Retinal pigment epithelial cell (primary cell): ENCODE results near the gene ISG20.

Source experiments
- DNase-seq: peaks from one replicate; pipeline ENCODE4 v3.0.0-alpha.2; 2010; ENCODE audit warnings: low read depth
- H3K4me3 ChIP-seq: 2 replicates; pipeline ENCODE4 v1.5.1; 2011; ENCODE audit warnings: mild to moderate bottlenecking, low read length, control low read depth, moderate library complexity
- TF ChIP-seq, protein P1 (sequence below): conservative IDR thresholded peaks from 2 replicates; pipeline ENCODE4 v1.5.1; 2011; ENCODE audit warnings: low read depth, low read length, control low read depth, inconsistent platforms

ISG20 gene

DNA sequence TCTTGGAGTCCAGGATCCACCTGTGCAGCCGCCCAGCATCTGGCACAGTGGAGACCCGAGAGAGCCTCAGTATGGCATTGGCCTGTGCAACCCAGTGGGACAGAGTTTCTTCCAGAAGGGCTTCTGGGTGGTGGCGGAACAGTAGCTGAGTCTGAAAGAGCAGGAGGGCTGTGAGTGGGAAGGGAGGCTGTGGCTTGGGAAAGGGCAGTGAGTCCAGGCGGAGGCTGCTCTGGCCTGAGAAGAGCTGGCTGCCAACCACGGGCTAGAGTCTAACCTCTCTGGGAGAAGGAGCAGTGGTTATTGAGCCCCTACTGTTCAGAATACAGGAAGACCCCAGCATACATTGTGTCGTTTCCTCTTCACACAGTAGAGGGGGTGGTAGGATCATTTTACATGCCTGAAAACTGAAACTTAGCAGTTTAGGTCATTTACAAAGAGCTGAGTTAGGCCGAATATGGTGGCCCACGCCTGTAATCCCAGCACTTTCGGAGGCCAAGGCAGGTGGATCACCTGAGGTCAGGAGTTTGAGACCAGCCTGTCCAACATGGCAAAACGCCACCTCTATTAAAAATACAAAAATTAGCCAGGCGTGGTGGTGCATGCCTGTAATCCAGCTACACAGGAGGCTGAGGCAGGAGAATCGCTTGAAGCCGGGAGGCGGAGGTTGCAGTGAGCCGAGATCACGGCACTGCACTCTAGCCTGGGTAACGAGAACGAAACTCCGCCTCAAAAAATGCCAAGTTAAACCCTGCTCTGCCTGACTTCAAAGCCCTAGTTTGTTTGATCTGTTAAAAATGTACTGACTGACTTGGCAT is 14.5 kb upstream of the ISG20 start:
- DNase-seq = no peak
- no peak overlapping the region for H3K4me3 ChIP-seq
- TF ChIP-seq, protein P1, sequence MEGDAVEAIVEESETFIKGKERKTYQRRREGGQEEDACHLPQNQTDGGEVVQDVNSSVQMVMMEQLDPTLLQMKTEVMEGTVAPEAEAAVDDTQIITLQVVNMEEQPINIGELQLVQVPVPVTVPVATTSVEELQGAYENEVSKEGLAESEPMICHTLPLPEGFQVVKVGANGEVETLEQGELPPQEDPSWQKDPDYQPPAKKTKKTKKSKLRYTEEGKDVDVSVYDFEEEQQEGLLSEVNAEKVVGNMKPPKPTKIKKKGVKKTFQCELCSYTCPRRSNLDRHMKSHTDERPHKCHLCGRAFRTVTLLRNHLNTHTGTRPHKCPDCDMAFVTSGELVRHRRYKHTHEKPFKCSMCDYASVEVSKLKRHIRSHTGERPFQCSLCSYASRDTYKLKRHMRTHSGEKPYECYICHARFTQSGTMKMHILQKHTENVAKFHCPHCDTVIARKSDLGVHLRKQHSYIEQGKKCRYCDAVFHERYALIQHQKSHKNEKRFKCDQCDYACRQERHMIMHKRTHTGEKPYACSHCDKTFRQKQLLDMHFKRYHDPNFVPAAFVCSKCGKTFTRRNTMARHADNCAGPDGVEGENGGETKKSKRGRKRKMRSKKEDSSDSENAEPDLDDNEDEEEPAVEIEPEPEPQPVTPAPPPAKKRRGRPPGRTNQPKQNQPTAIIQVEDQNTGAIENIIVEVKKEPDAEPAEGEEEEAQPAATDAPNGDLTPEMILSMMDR = peak; percentile 58

DNA sequence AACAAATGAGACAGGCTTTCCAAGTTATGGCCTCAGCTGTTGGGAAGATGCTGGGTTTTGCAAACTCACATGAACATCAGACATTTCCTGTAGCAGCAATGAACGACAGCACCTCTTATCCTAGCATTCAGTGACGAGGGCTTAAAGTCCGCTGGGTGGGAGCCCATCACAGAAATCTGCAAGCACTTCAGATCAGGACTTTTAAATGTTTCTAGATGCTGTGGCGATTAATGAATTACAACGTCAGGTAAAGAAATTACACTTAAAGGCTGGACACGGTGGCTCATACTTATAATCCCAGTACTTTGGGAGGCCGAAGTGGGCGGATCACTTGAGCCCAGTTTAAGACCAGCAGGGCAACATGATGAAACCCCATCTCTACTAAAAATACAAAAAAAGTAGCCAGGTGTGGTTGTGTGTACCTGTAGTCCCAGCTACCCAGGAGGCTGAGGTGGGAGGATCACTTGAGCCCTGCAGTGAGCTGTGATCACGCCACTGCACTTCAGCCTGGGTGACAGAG is 13.8 kb upstream of the ISG20 start:
- DNase-seq = no peak
- TF ChIP-seq, protein P1 = no peak
- H3K4me3 ChIP-seq = no peak overlapping the region

DNA sequence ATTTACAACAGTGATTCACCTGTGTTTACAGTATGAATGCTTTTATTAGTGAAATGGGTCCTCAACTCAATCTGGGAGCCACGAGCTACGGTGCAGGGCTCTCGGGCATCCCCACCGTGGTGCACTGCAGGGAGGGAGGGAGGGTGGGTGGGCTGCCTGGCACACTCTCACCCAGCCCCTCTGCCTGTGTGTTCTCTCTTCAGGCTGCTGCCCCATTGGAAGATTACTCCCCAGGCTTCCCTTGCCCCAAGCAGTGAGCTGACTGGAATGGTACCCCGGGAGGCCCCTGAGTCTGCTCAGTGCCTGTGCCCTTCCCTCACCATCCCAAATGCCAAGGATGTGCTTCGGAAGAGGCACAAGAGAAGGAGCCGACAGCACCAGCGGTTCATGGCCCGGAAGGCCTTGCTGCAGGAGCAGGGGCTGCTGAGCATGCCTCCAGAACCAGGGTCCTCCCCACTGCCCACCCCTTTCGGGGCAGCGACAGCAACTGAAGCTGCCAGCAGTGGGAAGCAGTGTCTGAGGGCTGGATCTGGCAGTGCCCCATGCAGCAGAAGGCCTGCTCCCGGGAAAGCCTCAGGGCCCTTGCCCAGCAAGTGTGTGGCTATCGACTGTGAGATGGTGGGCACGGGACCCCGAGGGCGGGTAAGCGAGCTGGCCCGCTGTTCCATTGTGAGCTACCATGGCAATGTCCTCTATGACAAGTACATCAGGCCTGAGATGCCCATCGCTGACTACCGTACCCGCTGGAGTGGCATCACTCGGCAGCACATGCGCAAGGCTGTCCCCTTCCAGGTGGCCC is 12.7 kb upstream of the ISG20 start:
- no peak overlapping the region for H3K4me3 ChIP-seq
- TF ChIP-seq, protein P1 = no peak
- no peak for DNase-seq

DNA sequence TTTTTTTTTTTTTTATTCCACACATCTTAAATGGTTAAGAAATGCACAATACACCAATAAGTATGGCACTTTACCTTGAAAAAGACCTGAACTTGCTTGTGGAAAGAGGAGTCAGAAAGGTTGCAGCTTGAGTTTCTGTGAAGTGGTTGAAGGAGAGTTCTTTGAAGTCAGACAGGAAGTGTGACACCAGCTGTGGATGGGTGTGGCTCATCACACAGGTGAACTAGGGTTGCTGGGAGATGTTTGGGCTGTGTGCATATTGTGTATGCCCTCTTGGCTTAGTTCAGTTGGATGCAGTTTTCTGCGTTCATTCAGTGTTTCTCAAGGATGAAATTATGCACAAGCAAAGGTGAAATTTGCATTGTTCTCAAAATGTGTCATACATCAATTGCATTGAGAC is 11.4 kb upstream of the ISG20 start:
- DNase-seq = no peak
- TF ChIP-seq, protein P1 = no peak
- no peak overlapping the region for H3K4me3 ChIP-seq

DNA sequence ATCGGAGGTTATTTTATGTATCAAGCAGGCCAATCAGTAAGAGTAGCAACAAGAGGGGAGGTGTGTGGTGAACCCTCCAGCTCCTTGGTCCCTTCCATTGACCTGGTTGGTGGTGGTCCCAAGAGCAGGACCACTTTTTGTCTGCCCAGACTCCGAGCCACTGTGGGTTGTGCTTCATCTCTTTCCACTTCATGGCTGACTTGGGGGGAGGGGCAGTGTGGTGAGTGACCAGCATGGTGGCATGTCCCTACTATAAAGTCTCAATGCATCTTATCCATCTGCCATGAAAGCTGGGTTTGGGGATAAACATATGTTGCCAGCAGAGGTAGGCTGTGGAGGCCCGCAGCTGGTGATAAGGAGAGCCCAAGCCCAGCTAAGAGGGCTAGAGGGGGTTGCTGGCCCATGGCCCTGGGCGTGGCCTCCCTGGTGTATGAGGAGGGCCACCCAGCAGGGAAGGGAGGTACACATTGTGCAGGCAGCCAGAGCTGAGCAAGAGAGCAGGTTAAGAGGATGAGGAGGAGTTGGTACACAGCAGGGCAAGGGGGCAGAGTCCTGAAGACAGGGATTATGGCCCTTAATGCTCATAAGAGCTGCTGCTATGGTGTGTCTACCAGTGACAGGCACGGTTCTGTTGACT is 10.7 kb upstream of the ISG20 start:
- TF ChIP-seq, protein P1 = no peak
- H3K4me3 ChIP-seq = no peak overlapping the region
- DNase-seq = no peak

DNA sequence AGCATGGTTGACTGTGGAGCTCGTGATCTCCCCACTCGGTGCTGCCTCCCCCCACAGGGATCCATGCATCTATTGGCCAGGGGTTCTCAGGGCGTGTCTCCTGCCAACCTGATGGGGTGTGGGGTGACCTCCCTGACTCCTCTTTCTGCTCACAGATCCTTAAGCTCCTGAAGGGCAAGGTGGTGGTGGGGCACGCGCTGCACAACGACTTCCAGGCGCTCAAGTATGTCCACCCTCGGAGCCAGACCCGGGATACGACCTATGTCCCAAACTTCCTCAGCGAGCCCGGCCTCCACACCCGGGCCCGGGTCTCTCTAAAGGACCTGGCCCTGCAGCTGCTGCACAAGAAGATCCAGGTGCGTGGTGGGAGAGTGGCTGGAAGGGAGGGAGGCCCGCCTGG is 9.7 kb upstream of the ISG20 start:
- no peak overlapping the region for H3K4me3 ChIP-seq
- DNase-seq = no peak
- TF ChIP-seq, protein P1 = no peak
